CD14-positive monocyte (primary cell): Measurements from ENCODE around the gene CEL. TPM values are rescaled to one million over a fixed set of nuclear protein-coding genes. Genes with fewer than 3 reads are reported as not detected.

Experiments used
- DNase-seq, 3 donors: peaks; one replicate each; pipeline ENCODE4 v3.0.0-alpha.2; 2011 to 2022
- H2AFZ ChIP-seq: 2 replicates; pipeline ENCODE4 v1.6.0; 2012; ENCODE audit warnings: mild to moderate bottlenecking, low read depth, low read length, inconsistent platforms; ENCODE audit not compliant: insufficient read depth, poor library complexity, severe bottlenecking
- H3K27ac ChIP-seq, 2 donors: 1 replicate in 1 of 2; 2 replicates in 1 of 2; pipeline ENCODE4 v1.5.1; 2012 to 2013; ENCODE audit warnings: low read length in 2 of 2, control low read depth in 1 of 2, inconsistent platforms in 1 of 2, low read depth in 1 of 2, mild to moderate bottlenecking in 1 of 2
- H3K27me3 ChIP-seq, 2 donors: one replicate each; pipeline versions ENCODE4 v1.6.0 to v1.6.1; 2011 to 2013; ENCODE audit warnings: low read length in 2 of 2; ENCODE audit not compliant: control insufficient read depth in 2 of 2, insufficient read depth in 2 of 2
- H3K36me3 ChIP-seq, 2 donors: replicated peaks in 1 of 2; 1 replicate in 1 of 2; 2 replicates in 1 of 2; pipeline versions ENCODE4 v1.5.1 to v1.6.1; 2012 to 2013; ENCODE audit warnings: low read length in 2 of 2, control low read depth in 1 of 2, inconsistent platforms in 1 of 2, mild to moderate bottlenecking in 1 of 2; ENCODE audit not compliant: insufficient read depth in 2 of 2, control insufficient read depth in 1 of 2
- H3K4me1 ChIP-seq, 2 donors: 1 replicate in 1 of 2; 2 replicates in 1 of 2; pipeline versions ENCODE4 v1.5.1 to v1.6.1; 2012 to 2013; ENCODE audit warnings: low read length in 2 of 2, control low read depth in 1 of 2, inconsistent platforms in 1 of 2, mild to moderate bottlenecking in 1 of 2, moderate library complexity in 1 of 2; ENCODE audit not compliant: insufficient read depth in 2 of 2, control insufficient read depth in 1 of 2
- H3K4me2 ChIP-seq: replicated peaks from 2 replicates; pipeline ENCODE3; 2012; ENCODE audit warnings: low read length, moderate library complexity, mild to moderate bottlenecking; ENCODE audit not compliant: poor library complexity, severe bottlenecking; ENCODE audit errors: extremely low read depth
- H3K4me3 ChIP-seq, 3 experiments: fragments of 200-600 bp in 1 of 3; sonication (generic) in 1 of 3; replicated peaks in 1 of 3; 1 replicate in 2 of 3; 2 replicates in 1 of 3; pipeline ENCODE4 v1.5.1; 2011 to 2013; ENCODE audit warnings: low read length in 3 of 3, mild to moderate bottlenecking in 3 of 3, control low read depth in 2 of 3, low read depth in 2 of 3, inconsistent platforms in 1 of 3, moderate library complexity in 1 of 3
- H3K79me2 ChIP-seq: 2 replicates; pipeline ENCODE4 v1.6.0; 2012; ENCODE audit warnings: mild to moderate bottlenecking, control low read depth, inconsistent platforms, low read length, moderate library complexity; ENCODE audit not compliant: insufficient read depth
- H3K9ac ChIP-seq: 2 replicates; pipeline ENCODE4 v1.6.0; 2017; ENCODE audit warnings: low read length, mild to moderate bottlenecking; ENCODE audit not compliant: insufficient read depth, poor library complexity, severe bottlenecking
- H3K9me3 ChIP-seq, 2 donors: replicated peaks in 1 of 2; 1 replicate in 1 of 2; 2 replicates in 1 of 2; pipeline versions ENCODE4 v1.5.1 to v1.6.1; 2012 to 2013; ENCODE audit warnings: low read length in 2 of 2, control low read depth in 1 of 2; ENCODE audit not compliant: control insufficient read depth in 1 of 2, insufficient read depth in 1 of 2
- H4K20me1 ChIP-seq: 2 replicates; pipeline ENCODE4 v1.6.0; 2012; ENCODE audit warnings: mild to moderate bottlenecking, low read length, control low read depth, moderate library complexity; ENCODE audit not compliant: insufficient read depth
- H3K27ac Mint-ChIP-seq, 7 donors: one replicate each; pipeline ENCODE4 v1.8.0; 2020; ENCODE audit warnings: mild to moderate bottlenecking in 7 of 7, mixed read lengths in 7 of 7, moderate library complexity in 6 of 7, inconsistent platforms in 2 of 7
- H3K27me3 Mint-ChIP-seq, 3 donors: one replicate each; pipeline ENCODE4 v1.8.0; 2021 to 2022; ENCODE audit warnings: low read depth in 3 of 3, mild to moderate bottlenecking in 3 of 3, mixed read lengths in 3 of 3, moderate library complexity in 3 of 3, inconsistent platforms in 1 of 3
- H3K36me3 Mint-ChIP-seq, 2 donors: one replicate each; pipeline ENCODE4 v1.8.0; 2020; ENCODE audit warnings: mixed read lengths in 2 of 2, inconsistent platforms in 1 of 2, mild to moderate bottlenecking in 1 of 2
- H3K4me1 Mint-ChIP-seq: one replicate; pipeline ENCODE4 v1.8.0; 2020; ENCODE audit warnings: mild to moderate bottlenecking, mixed read lengths
- H3K4me3 Mint-ChIP-seq, 2 donors: one replicate each; pipeline ENCODE4 v1.8.0; 2020; ENCODE audit warnings: mild to moderate bottlenecking in 2 of 2, mixed read lengths in 2 of 2, moderate library complexity in 1 of 2
- H3K9me3 Mint-ChIP-seq, 7 donors: one replicate each; pipeline ENCODE4 v1.8.0; 2020 to 2022; ENCODE audit warnings: mixed read lengths in 7 of 7, mild to moderate bottlenecking in 6 of 7, moderate library complexity in 6 of 7, inconsistent platforms in 2 of 7
- CTCF ChIP-seq: fragments of 200-600 bp; IDR thresholded peaks from one replicate; pipeline ENCODE4 v1.8.0; 2022; ENCODE audit warnings: antibody characterized with exemption, mild to moderate bottlenecking
- WGBS: methylation state at CpG from one replicate; pipeline ENCODE4 v1.1.5; 2013; ENCODE audit warnings: missing lambda C conversion rate; ENCODE audit not compliant: insufficient coverage; 5-methylcytosine and 5-hydroxymethylcytosine counted together
- intact Hi-C, 2 donors: fragments of 100-400 bp; cut with micrococcal nuclease; formaldehyde crosslinking; loops; one replicate each; pipeline versions ENCODE4 v1.15.0 to v1.15.1; 2023
- polyA plus RNA-seq, 3 donors: library from polyadenylated mRNA; depleted of rRNA in 1 of 3; unstranded in 2 of 3; stranded (reverse) in 1 of 3; fragments of 300-500 nt in 2 of 3; fragments of >200 nt in 1 of 3; fragmentation: Illumina TruSeq in 2 of 3; gene quantifications; 1 replicate in 2 of 3; 2 replicates in 1 of 3; pipeline ENCODE4 v1.2.3, GENCODE V29; 2012 to 2021

Gene CEL
- polyA plus RNA-seq, 3 donors, result 0.24 TPM; not detected in 2

DNA sequence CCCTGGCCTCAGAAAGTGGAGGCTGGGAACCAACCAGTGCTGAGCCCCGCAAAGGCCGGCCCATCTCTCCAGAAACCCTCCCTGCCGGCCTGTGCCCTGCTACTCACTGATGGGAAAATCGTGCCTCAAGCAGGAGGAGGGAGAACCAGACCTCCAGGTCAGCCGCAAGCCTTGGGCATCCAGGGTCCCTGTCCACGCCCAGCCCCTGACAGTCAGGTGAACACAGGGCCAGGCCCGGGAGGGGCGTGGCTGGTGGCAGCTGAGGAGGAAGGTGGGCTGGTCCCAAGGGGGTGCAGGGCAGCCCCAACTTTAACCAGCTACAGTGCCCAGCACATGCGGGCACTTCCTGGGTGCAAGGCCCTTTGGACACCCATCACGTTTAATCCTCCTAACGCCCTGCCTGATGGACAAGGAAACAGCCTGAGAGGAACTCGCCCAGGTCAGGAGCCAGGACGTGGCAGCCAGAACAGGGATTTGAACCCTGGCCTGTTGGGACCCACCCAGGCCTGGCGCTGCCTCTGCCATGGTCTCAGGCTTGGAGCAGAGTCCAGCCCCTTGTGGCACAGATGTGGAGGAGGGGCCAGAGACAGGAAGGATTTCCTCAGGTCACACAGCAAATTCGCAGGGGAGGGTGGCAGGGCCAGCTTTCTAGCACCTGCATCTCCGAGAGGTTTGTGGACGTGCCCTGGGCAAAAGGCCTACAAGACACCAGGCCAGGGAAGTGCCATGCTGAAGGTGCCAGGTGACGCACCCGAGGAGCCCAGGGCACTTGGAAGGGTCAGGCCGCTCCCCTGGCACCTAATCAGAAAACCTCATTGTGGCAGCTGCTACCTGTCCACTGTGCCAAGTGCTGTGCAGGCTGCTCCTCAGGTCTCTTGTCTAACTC, 54.8 kb downstream of the CEL start:
- Histone ChIP-seq H3K4me3 (no peak overlapping the region), H4K20me1 (peaks cover 26% of the 10 kb centered on the region)

More for the DNA sequence above, 54.8 kb downstream of the CEL start:
- Histone ChIP-seq H3K9ac (no peak overlapping the region), H3K9me3 (no peaks in the 10 kb centered on the region), H3K27me3 (no peaks in the 10 kb centered on the region), H3K4me2 (no peak overlapping the region), H3K27ac (no peak overlapping the region), H2AFZ (no peak overlapping the region), H3K4me1 (peaks cover 63 to 80% of the 10 kb centered on the region in 2 donors), H3K79me2 (peaks cover 14% of the 10 kb centered on the region), H3K36me3 (no peaks in the 10 kb centered on the region)
- intact Hi-C loops, result no loop called here
- Mint-ChIP-seq H3K36me3 (peaks cover 12 to 21% of the 10 kb centered on the region in 2 donors), H3K27me3 (peaks cover 8 to 13% (median 9%) of the 10 kb centered on the region in 3 donors), H3K4me1 (peaks cover 78% of the 10 kb centered on the region), H3K4me3 (no peak overlapping the region), H3K9me3 (no peaks in the 10 kb centered on the region), H3K27ac (peak overlapping the region in 3 of 7 donors; percentile 45 to 95 (median 79))
- WGBS, result 94% methylated on average over 20 of the region's 20 CpGs
- DNase-seq, result no peak
- no peak for TF ChIP-seq CTCF
